Mucosa of descending colon (tissue), 3 donors: ENCODE data around the gene ARHGAP10. TPM values are rescaled to one million over a fixed set of nuclear protein-coding genes. Genes with fewer than 3 reads are reported as not detected.

Source experiments
- ATAC-seq: fragments of 200-7000 bp; cut with Tn5 transposase; one replicate; pipeline ENCODE4 v1.9.1; 2020; ENCODE audit warnings: mild to moderate bottlenecking, moderate library complexity
- DNase-seq, 3 donors: peaks; one replicate each; pipeline ENCODE4 v3.0.0-alpha.2; 2020
- H3K36me3 ChIP-seq: fragments of 200-600 bp; one replicate; pipeline ENCODE4 v1.8.0; 2021; ENCODE audit warnings: low read depth, mild to moderate bottlenecking
- H3K4me1 ChIP-seq: fragments of 200-600 bp; one replicate; pipeline ENCODE4 v1.8.0; 2021; ENCODE audit warnings: low read depth, mild to moderate bottlenecking
- H3K4me3 ChIP-seq: fragments of 200-600 bp; one replicate; pipeline ENCODE4 v1.8.0; 2021; ENCODE audit warnings: mild to moderate bottlenecking
- H3K9me3 ChIP-seq: fragments of 200-600 bp; one replicate; pipeline ENCODE4 v1.8.0; 2021; ENCODE audit warnings: mild to moderate bottlenecking
- intact Hi-C, 2 donors: fragments of 100-400 bp; cut with DNase I in 1 of 2; cut with micrococcal nuclease in 1 of 2; formaldehyde crosslinking; loops; one replicate each; pipeline versions ENCODE4 v1.11.0 to v1.11.1; 2022; cut with DNase I, micrococcal nuclease
- total RNA-seq, 3 donors: library from RNA; stranded (reverse); fragmentation: NEBNext Ultra II Directional in 2 of 3; extraction: Animal tissue kit (Norgen Biotek cat#: 25700) in 2 of 3; gene quantifications; one replicate each; pipeline versions ENCODE4 v1.2.1 to v1.2.4, GENCODE V29; 2021 to 2023
- TF ChIP-seq, protein P1 (sequence below): fragments of 200-600 bp; IDR thresholded peaks from one replicate; pipeline ENCODE4 v1.8.0; 2022; ENCODE audit warnings: antibody characterized with exemption, mild to moderate bottlenecking
- donor health status: DM: no; HTN: no; CAD: no; lungs with moderate emphysema.
- donor health status: DM: no; HTN: no; CAD: no.
- donor health status: DM: no; HTN: yes; CAD: no.

The ARHGAP10 gene
- total RNA-seq, 3 donors from 2014 or later = 3.0 to 66.6 (median 8.1) TPM

DNA sequence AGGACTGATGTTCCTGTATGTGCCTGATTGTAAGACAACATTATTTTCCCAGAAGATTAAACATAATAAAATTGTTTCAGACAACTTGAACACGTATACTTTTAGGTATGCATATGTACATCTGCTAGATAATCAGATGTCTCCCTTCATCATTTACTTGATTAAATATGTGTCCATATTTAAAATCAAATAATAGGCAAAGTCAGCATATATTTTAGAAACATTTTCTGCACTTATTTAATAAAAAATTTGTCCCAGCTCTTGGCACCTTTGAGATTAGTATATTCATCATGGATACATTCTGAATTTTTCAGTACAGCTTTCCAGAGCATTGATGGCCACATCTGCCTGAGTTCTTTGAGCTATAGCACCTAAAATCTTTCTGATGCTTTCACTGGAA, 106.0 kb downstream of the ARHGAP10 start:
- H3K36me3 ChIP-seq = no peaks in the 10 kb centered on the region

GRCh38 chr4:147839200-147839599, 107.3 kb downstream of the ARHGAP10 start:
- TF ChIP-seq, protein P1, sequence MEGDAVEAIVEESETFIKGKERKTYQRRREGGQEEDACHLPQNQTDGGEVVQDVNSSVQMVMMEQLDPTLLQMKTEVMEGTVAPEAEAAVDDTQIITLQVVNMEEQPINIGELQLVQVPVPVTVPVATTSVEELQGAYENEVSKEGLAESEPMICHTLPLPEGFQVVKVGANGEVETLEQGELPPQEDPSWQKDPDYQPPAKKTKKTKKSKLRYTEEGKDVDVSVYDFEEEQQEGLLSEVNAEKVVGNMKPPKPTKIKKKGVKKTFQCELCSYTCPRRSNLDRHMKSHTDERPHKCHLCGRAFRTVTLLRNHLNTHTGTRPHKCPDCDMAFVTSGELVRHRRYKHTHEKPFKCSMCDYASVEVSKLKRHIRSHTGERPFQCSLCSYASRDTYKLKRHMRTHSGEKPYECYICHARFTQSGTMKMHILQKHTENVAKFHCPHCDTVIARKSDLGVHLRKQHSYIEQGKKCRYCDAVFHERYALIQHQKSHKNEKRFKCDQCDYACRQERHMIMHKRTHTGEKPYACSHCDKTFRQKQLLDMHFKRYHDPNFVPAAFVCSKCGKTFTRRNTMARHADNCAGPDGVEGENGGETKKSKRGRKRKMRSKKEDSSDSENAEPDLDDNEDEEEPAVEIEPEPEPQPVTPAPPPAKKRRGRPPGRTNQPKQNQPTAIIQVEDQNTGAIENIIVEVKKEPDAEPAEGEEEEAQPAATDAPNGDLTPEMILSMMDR = no peak
- intact Hi-C loops = no loop called here
- Histone ChIP-seq H3K36me3 (no peaks in the 10 kb centered on the region), H3K4me1 (no peaks in the 10 kb centered on the region), H3K9me3 (no peaks in the 10 kb centered on the region), H3K4me3 (no peak overlapping the region)
- ATAC-seq (no peak), DNase-seq (no peak)

More for the DNA sequence above, 106.0 kb downstream of the ARHGAP10 start:
- ATAC-seq = no peak
- no peaks in the 10 kb centered on the region for H3K4me1 ChIP-seq
- H3K4me3 ChIP-seq = no peak overlapping the region
- intact Hi-C loops = no loop called here
- no peaks in the 10 kb centered on the region for H3K9me3 ChIP-seq
- DNase-seq = no peak
- TF ChIP-seq, protein P1 = no peak

DNA sequence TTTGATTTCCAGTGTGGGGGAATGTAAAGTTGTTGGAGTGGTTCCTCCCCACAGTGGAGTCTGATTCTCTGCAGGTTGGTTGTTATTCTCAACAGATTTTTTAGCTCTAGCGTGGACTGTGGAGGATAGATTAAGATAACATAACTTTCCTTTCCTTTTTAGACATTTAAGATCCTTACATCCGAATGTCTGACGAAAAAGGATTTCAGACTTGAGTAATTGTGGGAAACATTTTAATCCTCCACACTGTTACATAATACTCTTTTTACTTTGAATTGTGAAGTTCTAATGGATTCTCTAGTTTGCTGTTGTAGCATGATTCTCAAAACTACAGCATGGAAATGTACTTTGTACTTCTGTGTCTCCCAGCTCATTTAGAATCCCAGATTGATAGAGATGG, 107.8 kb downstream of the ARHGAP10 start:
- no peak for ATAC-seq
- H3K4me3 ChIP-seq = no peak overlapping the region
- no peak for DNase-seq
- TF ChIP-seq, protein P1 = no peak
- intact Hi-C loops = no loop called here
- no peaks in the 10 kb centered on the region for H3K9me3 ChIP-seq
- H3K4me1 ChIP-seq = no peaks in the 10 kb centered on the region
- no peaks in the 10 kb centered on the region for H3K36me3 ChIP-seq

GRCh38 chr4:147840838-147841738, 109.2 kb downstream of the ARHGAP10 start:
- DNase-seq (no peak), ATAC-seq (no peak)
- intact Hi-C loops = no loop called here
- Histone ChIP-seq H3K4me3 (no peak overlapping the region), H3K9me3 (no peaks in the 10 kb centered on the region), H3K4me1 (no peaks in the 10 kb centered on the region), H3K36me3 (no peaks in the 10 kb centered on the region)
- TF ChIP-seq, protein P1 = no peak

DNA sequence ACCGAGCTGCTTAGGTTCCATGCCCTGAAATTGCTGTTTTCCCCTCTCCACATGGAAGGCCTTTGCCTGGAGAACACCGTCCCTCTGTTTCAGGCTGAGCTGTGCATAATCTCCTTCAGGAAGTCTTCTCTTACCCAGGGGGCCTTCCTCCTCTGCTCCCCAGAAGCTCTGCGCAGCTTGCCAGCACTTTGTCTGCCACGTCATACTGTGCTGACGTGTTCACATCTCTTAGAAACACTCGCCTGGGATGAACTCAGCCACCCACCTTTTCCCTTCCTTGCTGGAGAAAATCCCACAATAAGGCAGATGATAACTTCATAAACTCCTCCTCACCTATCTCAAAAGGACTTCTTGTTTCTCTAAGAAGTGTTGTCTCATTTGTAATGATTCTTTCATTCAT, 110.7 kb downstream of the ARHGAP10 start:
- ATAC-seq (no peak), DNase-seq (no peak)
- TF ChIP-seq, protein P1 = no peak
- Histone ChIP-seq H3K4me1 (no peaks in the 10 kb centered on the region), H3K36me3 (no peaks in the 10 kb centered on the region), H3K4me3 (no peak overlapping the region), H3K9me3 (no peaks in the 10 kb centered on the region)
- intact Hi-C loops = no loop called here
